ENCODE measurements around the gene PRF1. TPM values are rescaled to one million over a fixed set of nuclear protein-coding genes. Genes with fewer than 3 reads are reported as not detected.

Gene PRF1
- total RNA-seq, 4 donors from 2014 or later = 1.4 to 3.5 (median 2.9) TPM

DNA sequence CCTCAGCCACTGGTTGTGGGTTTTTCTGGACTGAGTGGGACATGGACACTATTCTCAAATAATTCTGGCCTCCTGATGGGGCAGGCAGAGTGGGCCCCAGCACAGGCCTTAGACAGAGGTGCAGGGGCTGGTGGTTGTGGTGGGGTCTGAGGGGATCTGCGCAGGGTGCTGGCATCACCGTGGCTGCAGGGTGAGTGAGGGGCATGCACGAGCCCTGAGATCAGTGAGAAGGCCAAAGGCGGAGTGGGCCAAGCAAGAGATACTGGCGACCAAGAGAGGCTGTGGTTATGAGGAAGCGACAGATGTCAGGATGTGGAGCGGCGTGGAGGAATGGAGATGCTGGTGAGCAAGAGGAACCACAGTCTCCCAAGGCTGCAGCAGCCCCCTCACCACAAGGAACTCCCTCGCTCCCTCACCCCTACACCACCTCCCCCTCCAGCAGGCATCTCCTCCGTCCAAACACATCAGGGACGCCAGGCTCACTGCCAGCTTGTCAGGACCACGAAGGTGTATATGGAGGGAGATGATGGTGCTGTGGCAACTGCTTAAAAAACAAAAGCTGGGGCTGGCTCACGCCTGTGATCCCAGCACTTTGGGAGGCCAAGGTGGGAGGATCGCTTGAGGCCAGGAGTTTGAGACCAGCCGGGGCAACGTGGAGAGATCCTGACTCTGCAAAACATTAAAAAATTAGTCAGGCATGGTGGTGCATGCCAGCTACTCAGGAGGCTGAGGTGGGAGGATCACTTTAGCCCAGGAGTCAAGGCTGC is 9.6 kb downstream of the PRF1 start:
- 85 to 86% methylated on average over 16 of the region's 16 CpGs for WGBS, 2 donors
- DNase-seq = no peak
- no peaks in the 10 kb centered on the region for H3K4me1 ChIP-seq
- no peak overlapping the region for H3K4me3 ChIP-seq (replicated peaks in 1 of 3)
- H3K27ac ChIP-seq = no peak overlapping the region
- intact Hi-C loops (cut with DNase I) = no loop called here
- no peaks in the 10 kb centered on the region for H3K9me3 ChIP-seq
- H3K27me3 ChIP-seq = no peaks in the 10 kb centered on the region
- no peaks in the 10 kb centered on the region for H3K36me3 ChIP-seq
- TF ChIP-seq, protein P1, sequence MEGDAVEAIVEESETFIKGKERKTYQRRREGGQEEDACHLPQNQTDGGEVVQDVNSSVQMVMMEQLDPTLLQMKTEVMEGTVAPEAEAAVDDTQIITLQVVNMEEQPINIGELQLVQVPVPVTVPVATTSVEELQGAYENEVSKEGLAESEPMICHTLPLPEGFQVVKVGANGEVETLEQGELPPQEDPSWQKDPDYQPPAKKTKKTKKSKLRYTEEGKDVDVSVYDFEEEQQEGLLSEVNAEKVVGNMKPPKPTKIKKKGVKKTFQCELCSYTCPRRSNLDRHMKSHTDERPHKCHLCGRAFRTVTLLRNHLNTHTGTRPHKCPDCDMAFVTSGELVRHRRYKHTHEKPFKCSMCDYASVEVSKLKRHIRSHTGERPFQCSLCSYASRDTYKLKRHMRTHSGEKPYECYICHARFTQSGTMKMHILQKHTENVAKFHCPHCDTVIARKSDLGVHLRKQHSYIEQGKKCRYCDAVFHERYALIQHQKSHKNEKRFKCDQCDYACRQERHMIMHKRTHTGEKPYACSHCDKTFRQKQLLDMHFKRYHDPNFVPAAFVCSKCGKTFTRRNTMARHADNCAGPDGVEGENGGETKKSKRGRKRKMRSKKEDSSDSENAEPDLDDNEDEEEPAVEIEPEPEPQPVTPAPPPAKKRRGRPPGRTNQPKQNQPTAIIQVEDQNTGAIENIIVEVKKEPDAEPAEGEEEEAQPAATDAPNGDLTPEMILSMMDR (IDR thresholded peaks at IDR 0.05) = no peak
- TF ChIP-seq POLR2A (IDR thresholded peaks at IDR 0.05) = no peak

DNA sequence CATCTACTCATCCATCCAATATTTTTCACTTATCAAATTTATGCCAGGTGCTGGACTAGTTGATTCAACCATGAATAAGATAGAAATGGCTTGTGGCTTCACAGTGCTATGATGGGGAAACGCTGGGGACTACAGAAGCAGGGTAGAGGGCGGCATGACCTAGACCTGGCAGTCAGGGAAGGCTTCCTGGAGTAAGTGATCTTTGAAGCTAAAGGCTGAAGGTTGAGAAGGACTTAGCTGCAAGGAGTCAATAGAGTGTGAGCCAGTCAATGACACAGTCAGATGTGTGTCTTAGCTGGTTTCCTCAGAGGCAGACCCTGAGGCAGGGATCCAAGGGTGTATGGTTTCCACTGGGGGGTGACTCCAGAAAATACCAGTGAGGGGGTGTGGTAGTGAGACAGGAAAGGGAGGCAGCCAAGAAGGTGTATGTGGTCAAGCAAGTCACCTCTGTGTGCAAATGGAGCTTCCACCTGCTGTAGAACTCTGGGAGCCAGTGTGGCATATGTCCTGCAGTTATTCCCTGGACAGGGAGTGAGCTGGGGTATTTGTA is 10.3 kb downstream of the PRF1 start:
- Histone ChIP-seq H3K27ac (no peak overlapping the region), H3K36me3 (no peaks in the 10 kb centered on the region), H3K4me1 (no peaks in the 10 kb centered on the region), H3K4me3 (replicated peaks in 1 of 3) (no peak overlapping the region), H3K27me3 (no peaks in the 10 kb centered on the region), H3K9me3 (no peaks in the 10 kb centered on the region)
- intact Hi-C loops (cut with DNase I) = no loop called here
- TF ChIP-seq, protein P1 (IDR thresholded peaks at IDR 0.05) = no peak
- no peak for TF ChIP-seq POLR2A (IDR thresholded peaks at IDR 0.05)
- WGBS, 2 donors = 78 to 96% methylated on average over 2 of the region's 2 CpGs
- no peak for DNase-seq

DNA sequence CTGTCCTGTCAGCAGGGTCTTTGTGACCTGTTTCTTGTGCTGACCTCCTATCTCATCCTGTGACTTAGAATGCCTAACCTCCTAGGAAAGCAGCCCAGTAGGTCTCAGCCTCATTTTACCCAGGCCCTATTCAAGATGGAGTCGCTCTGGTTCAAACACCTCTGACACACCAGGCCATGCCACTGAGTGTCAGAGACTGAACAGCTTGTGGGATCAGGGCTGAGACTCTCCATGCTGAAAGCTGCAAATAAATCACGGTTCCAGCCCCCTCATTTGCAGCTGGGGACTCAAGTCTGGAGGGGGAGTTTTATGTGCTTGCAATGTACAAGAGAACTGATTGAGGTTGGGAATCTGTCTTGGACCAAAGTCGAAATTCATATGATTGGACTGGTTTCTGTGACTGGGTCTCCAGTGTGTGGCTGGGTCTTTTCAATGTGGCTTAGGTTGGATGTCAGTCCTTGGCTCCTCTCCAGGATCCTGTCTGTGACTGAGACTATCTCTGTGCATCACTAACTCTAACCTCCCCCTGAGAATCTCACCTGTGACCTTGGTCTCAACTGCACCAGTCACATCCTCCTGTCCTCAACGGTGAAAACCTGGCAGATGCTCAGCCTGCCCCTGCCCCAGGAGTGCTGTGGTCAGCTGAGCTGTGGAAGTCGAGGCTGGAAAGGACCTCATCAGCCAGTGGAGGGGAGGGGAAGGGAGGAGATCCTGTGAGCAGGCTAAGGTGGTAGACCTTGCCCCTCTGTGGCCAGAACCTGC is 11.7 kb downstream of the PRF1 start:
- no peak overlapping the region for H3K27ac ChIP-seq

DNA sequence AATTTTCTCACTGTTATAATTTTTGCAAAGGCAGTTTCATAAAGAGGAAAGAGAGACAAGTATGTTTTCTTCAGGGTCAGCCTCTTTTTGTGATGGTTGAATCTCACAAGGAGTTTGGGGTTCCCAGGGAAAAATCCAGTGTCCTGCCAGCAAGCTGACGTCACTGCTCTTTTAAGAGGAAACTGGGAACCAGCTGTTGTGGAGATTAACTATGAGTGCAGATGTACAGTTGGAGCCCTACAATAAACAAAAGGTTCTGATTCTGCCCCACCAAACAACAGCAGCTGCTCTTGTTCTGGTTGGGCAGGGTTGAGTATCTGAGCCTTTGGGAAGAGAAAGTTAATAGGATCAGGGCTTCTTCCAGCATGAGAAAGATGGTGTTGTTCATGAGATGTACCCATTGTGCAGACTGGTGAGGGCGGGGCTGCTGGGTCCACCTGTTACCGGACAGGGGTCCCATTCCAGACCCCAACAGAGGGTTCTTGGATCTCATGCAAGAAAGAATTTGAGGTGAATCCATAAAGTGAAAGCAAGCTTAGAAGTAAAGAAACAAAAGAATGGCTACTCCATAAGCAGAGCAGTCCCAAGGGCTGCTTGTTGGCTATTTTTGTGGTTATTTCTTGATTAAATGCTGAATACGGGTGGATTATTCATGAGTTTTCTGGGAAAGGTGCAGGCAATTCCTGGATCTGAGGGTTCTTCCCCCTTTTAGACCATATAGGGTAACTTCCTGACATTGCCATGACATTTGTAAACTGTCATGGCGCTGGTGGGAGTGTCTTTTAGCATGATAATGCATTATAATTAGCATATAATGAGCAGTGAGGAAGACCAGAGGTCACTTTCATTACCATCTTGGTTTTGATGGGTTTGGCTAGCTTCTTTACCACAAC is 12.5 kb downstream of the PRF1 start:
- H3K36me3 ChIP-seq = no peaks in the 10 kb centered on the region
- intact Hi-C loops (cut with DNase I) = no loop called here
- DNase-seq = no peak
- no peak overlapping the region for H3K27ac ChIP-seq
- H3K4me3 ChIP-seq (replicated peaks in 1 of 3) = no peak overlapping the region
- peaks cover 8 to 11% of the 10 kb centered on the region in 2 donors for H3K4me1 ChIP-seq
- 85 to 90% methylated on average over 5 of the region's 5 CpGs for WGBS, 2 donors
- TF ChIP-seq POLR2A (IDR thresholded peaks at IDR 0.05) = no peak
- TF ChIP-seq, protein P1 (IDR thresholded peaks at IDR 0.05) = no peak
- no peaks in the 10 kb centered on the region for H3K9me3 ChIP-seq
- no peaks in the 10 kb centered on the region for H3K27me3 ChIP-seq

More for the DNA sequence above, 11.7 kb downstream of the PRF1 start:
- Histone ChIP-seq H3K4me3 (replicated peaks in 1 of 3) (no peak overlapping the region), H3K27me3 (no peaks in the 10 kb centered on the region), H3K9me3 (no peaks in the 10 kb centered on the region), H3K36me3 (no peaks in the 10 kb centered on the region), H3K4me1 (peaks cover under 1 to 3% of the 10 kb centered on the region in 2 donors)
- no peak for DNase-seq
- TF ChIP-seq, protein P1 (IDR thresholded peaks at IDR 0.05) = no peak
- no peak for TF ChIP-seq POLR2A (IDR thresholded peaks at IDR 0.05)
- WGBS, 2 donors = 72 to 86% methylated on average over 5 of the region's 5 CpGs
- intact Hi-C loops (cut with DNase I) = no loop called here

Data from thyroid gland (tissue), 4 donors.